Stimulated activated naive CD4-positive, alpha-beta T cell (primary cell): Measurements from ENCODE around the gene HEXD.

Experiments
- DNase-seq, 6 experiments: peaks; one replicate each; lab custom pipeline; 2025; lab: John Stamatoyannopoulos, UW

Gene HEXD

DNA sequence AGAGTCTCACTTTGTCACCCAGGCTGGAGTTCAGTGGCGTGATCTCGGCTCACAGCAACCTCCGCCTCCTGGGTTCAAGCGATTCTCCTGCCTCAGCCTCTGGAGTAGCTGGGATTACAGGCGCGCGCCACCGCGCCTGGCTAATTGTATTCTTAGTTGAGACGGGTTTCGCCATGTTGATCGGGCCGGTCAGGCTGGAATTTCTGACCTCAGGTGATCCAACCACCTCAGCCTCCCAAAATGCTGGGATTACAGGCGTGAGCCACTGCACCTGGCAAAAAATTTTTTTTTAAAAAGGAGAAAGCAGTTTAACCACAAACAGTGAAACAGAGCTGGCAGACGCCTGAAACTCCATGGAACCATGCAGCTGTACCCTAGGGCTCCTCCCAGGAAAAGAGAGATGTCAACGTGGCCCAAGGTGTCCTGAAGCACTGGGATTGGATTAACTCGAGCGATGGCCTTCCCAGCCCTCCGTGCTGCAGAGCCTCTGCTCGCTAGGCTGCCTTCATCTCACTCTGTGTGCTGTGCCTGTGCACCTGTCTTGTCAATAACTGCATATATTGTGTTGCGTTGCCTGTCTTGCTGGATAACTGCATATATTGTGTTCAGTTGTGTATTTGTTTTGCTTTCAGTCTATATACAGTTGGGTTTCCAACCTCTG, 71.8 kb downstream of the HEXD start:
- DNase-seq: no peak

DNA sequence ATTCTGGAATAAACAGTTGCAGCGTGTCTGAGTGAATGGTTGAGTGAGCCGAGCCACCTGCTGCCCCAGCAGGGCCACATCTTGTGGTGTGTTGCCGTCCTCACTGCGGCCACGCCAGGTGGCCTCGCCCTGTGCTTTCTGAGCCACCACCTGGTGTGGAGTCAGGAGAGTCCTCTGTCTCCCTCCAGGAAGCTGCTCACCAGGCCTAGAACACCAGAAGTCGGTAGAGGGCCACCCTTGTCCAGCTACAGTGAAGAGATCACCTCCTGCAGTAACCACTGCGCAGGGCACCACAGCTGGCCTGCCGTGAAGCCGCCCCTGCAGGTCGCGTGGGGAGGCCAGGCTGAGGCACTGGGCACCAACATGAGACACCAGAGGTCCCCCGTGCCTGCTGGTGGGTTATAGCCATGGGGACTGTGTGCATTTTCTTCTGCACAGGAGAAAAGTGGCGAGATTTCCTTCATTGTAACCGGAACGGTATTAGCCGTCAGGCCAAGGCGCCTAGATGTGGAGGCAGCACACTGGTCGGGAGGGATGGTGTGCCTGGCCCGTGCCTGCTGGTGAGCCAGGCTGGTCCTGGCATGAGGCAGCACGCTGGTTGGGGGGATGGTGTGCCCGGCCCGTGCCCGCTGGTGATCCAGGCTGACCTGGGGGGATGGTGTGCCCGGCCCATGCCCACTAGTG, 72.5 kb downstream of the HEXD start:
- DNase-seq: no peak

GRCh38 chr17:82491196-82491530, 73.0 kb downstream of the HEXD start:
- no peak for DNase-seq

DNA sequence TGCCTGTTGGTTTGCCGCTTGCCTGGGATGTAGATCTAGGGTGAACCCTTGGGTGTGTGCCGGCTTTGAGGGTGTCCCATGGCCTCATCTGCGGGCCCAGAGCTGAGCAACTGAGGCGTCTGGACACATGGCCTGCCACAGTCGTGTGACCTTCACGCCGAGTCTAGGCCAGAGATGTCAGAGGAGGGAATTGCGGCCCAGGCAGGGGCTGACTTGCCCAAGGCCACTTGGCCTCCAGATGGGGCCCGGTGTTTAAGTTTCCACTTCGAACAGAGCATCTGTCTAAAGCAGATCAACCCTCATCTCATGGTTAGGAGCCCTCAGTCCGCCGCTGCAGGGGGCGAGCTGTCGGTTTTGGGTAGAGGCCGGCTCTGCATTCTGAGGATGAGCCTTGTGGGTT, 73.4 kb downstream of the HEXD start:
- DNase-seq: no peak
